Endodermal cell (in vitro differentiated cells): Measurements from ENCODE around the gene PINLYP. TPM values are rescaled to one million over a fixed set of nuclear protein-coding genes. Genes with fewer than 3 reads are reported as not detected.

Experiments
- DNase-seq: peaks from one replicate; pipeline ENCODE4 v3.0.0-alpha.2; 2017
- H3K27ac ChIP-seq: 2 replicates; pipeline ENCODE4 v1.5.1; 2013; ENCODE audit warnings: mild to moderate bottlenecking, low read depth, low read length, moderate library complexity
- H3K27me3 ChIP-seq: 2 replicates; pipeline ENCODE4 v1.6.1; 2013; ENCODE audit warnings: mild to moderate bottlenecking, low read length, moderate library complexity; ENCODE audit not compliant: insufficient read depth, control insufficient read depth, poor library complexity, severe bottlenecking
- H3K36me3 ChIP-seq: 2 replicates; pipeline ENCODE4 v1.7.0; 2013; ENCODE audit warnings: mild to moderate bottlenecking, low read length, moderate library complexity; ENCODE audit not compliant: control insufficient read depth, insufficient read depth
- H3K4me1 ChIP-seq: one replicate; pipeline ENCODE4 v1.7.0; 2013; ENCODE audit warnings: low read length; ENCODE audit not compliant: control insufficient read depth, insufficient read depth
- H3K4me3 ChIP-seq: 2 replicates; pipeline ENCODE4 v1.5.1; 2013; ENCODE audit warnings: mild to moderate bottlenecking, low read length, moderate library complexity
- H3K9ac ChIP-seq: 2 replicates; pipeline ENCODE4 v1.6.1; 2013; ENCODE audit warnings: mild to moderate bottlenecking, low read length, moderate library complexity; ENCODE audit not compliant: poor library complexity, severe bottlenecking; ENCODE audit errors: extremely low read depth
- H3K9me3 ChIP-seq: 2 replicates; pipeline ENCODE4 v1.6.1; 2013; ENCODE audit warnings: mild to moderate bottlenecking, low read length, moderate library complexity; ENCODE audit not compliant: control insufficient read depth
- H3K27ac Mint-ChIP-seq: 2 replicates; pipeline ENCODE4 v1.8.0; 2020; ENCODE audit warnings: mixed read lengths
- H3K27me3 Mint-ChIP-seq: 2 replicates; pipeline ENCODE4 v1.8.0; 2021; ENCODE audit warnings: mild to moderate bottlenecking, mixed read lengths; ENCODE audit not compliant: insufficient read depth
- H3K36me3 Mint-ChIP-seq: 2 replicates; pipeline ENCODE4 v1.8.0; 2020; ENCODE audit warnings: low read depth, mixed read lengths
- H3K4me1 Mint-ChIP-seq: 2 replicates; pipeline ENCODE4 v1.8.0; 2020; ENCODE audit warnings: mixed read lengths
- H3K4me3 Mint-ChIP-seq: 2 replicates; pipeline ENCODE4 v1.8.0; 2020; ENCODE audit warnings: mild to moderate bottlenecking, moderate library complexity, mixed read lengths
- H3K9me3 Mint-ChIP-seq: 2 replicates; pipeline ENCODE4 v1.8.0; 2020; ENCODE audit warnings: mild to moderate bottlenecking, mixed read lengths
- CTCF ChIP-seq: fragments of 200-600 bp; sonication (generic); conservative IDR thresholded peaks from 2 replicates; pipeline ENCODE4 v1.5.0; 2021; ENCODE audit warnings: antibody characterized with exemption, mild to moderate bottlenecking
- WGBS, 2 experiments: methylation state at CpG; one replicate each; pipeline versions ENCODE4 v1.1.5 to v1.1.7; 2013; ENCODE audit warnings: missing lambda C conversion rate in 2 of 2, mixed read lengths in 1 of 2; ENCODE audit not compliant: insufficient coverage in 1 of 2, insufficient read length in 1 of 2; 5-methylcytosine and 5-hydroxymethylcytosine counted together
- total RNA-seq, 2 donors: library from RNA; stranded (reverse); fragmentation: NEBNext Ultra II Directional in 1 of 2; extraction: Animal tissue kit (Norgen Biotek cat#: 25700) in 1 of 2; gene quantifications; 2 replicates in 1 of 2; 3 replicates in 1 of 2; pipeline ENCODE4 v1.2.1, GENCODE V29; 2021

The PINLYP gene
- total RNA-seq, 2 donors from 2014 or later = 7.7 to 12.2 TPM

- Histone ChIP-seq H3K27ac (no peak overlapping the region), H3K9ac (no peak overlapping the region), H3K4me1 (no peaks in the 10 kb centered on the region), H3K4me3 (no peak overlapping the region), H3K27me3 (no peaks in the 10 kb centered on the region), H3K9me3 (no peaks in the 10 kb centered on the region), H3K36me3 (peaks cover 15% of the 10 kb centered on the region)
- DNase-seq = peak; percentile 53
- H3K4me1 Mint-ChIP-seq = no peaks in the 10 kb centered on the region
- peak overlapping the region; percentile 37 for H3K27ac Mint-ChIP-seq
- peak; percentile 41 for TF ChIP-seq CTCF
- no peaks in the 10 kb centered on the region for H3K9me3 Mint-ChIP-seq
- H3K36me3 Mint-ChIP-seq = peaks cover 43% of the 10 kb centered on the region
- H3K27me3 Mint-ChIP-seq = no peaks in the 10 kb centered on the region
- H3K4me3 Mint-ChIP-seq = no peak overlapping the region
- WGBS, 2 experiments = 88 to 92% methylated on average over 5 to 6 of the region's 6 CpGs
Measured at GRCh38 chr19:43560687-43561086, 14.9 kb upstream of the PINLYP start.

GRCh38 chr19:43561139-43561970, 14.2 kb upstream of the PINLYP start:
- WGBS, 2 experiments = 95 to 96% methylated on average over 11 to 12 of the region's 12 CpGs
- TF ChIP-seq CTCF = no peak
- H3K9ac ChIP-seq = no peak overlapping the region
- peaks cover 11% of the 10 kb centered on the region for H3K36me3 ChIP-seq
- Mint-ChIP-seq H3K27ac (peak overlapping the region; percentile 37), H3K27me3 (no peaks in the 10 kb centered on the region), H3K4me3 (no peak overlapping the region), H3K36me3 (peaks cover 43% of the 10 kb centered on the region), H3K4me1 (no peaks in the 10 kb centered on the region), H3K9me3 (no peaks in the 10 kb centered on the region)
- DNase-seq = no peak
- H3K27me3 ChIP-seq = no peaks in the 10 kb centered on the region
- no peak overlapping the region for H3K27ac ChIP-seq
- no peak overlapping the region for H3K4me3 ChIP-seq
- H3K9me3 ChIP-seq = no peaks in the 10 kb centered on the region
- H3K4me1 ChIP-seq = no peaks in the 10 kb centered on the region

GRCh38 chr19:43562226-43562697, 13.3 kb upstream of the PINLYP start:
- Histone ChIP-seq H3K27me3 (no peaks in the 10 kb centered on the region), H3K36me3 (peaks cover 11% of the 10 kb centered on the region), H3K9me3 (no peaks in the 10 kb centered on the region), H3K4me1 (no peaks in the 10 kb centered on the region), H3K9ac (no peak overlapping the region), H3K27ac (no peak overlapping the region), H3K4me3 (no peak overlapping the region)
- Mint-ChIP-seq H3K27me3 (no peaks in the 10 kb centered on the region), H3K4me1 (no peaks in the 10 kb centered on the region), H3K27ac (no peak overlapping the region), H3K9me3 (no peaks in the 10 kb centered on the region), H3K36me3 (peaks cover 42% of the 10 kb centered on the region), H3K4me3 (no peak overlapping the region)
- TF ChIP-seq CTCF = no peak
- 90 to 99% methylated on average over 2 to 6 of the region's 6 CpGs for WGBS, 2 experiments
- DNase-seq = no peak
